GM23248 (cell line): ENCODE results near the gene PRR3. TPM values are rescaled to one million over a fixed set of nuclear protein-coding genes. Genes with fewer than 3 reads are reported as not detected.

ENCODE experiments used
- DNase-seq: peaks from one replicate; pipeline ENCODE4 v3.0.0-alpha.2; 2015
- H2AFZ ChIP-seq: fragments of 200-600 bp; sonication (generic); 2 replicates; pipeline ENCODE4 v1.6.1; 2016; ENCODE audit warnings: antibody characterized with exemption
- H3F3A ChIP-seq: fragments of 200-600 bp; sonication (generic); 2 replicates; pipeline ENCODE4 v1.6.1; 2016; ENCODE audit warnings: mild to moderate bottlenecking, antibody characterized with exemption, mixed run types; ENCODE audit not compliant: insufficient read depth
- H3K27ac ChIP-seq: fragments of 200-600 bp; sonication (generic); 2 replicates; pipeline ENCODE4 v1.5.1; 2016; ENCODE audit warnings: mild to moderate bottlenecking
- H3K27me3 ChIP-seq: fragments of 200-600 bp; sonication (generic); replicated peaks from 2 replicates; pipeline ENCODE4 v1.6.1; 2016; ENCODE audit warnings: mild to moderate bottlenecking; ENCODE audit not compliant: insufficient read depth
- H3K36me3 ChIP-seq: fragments of 200-600 bp; sonication (generic); 2 replicates; pipeline ENCODE4 v1.6.1; 2016; ENCODE audit warnings: low read depth, mild to moderate bottlenecking
- H3K4me1 ChIP-seq: fragments of 200-600 bp; sonication (generic); 2 replicates; pipeline ENCODE4 v1.6.1; 2016; ENCODE audit warnings: mild to moderate bottlenecking; ENCODE audit not compliant: insufficient read depth
- H3K4me2 ChIP-seq: fragments of 200-600 bp; sonication (generic); one replicate; pipeline ENCODE4 v1.6.1; 2016; ENCODE audit warnings: mild to moderate bottlenecking; ENCODE audit not compliant: unreplicated experiment
- H3K4me3 ChIP-seq: fragments of 200-600 bp; sonication (generic); 2 replicates; pipeline ENCODE4 v1.5.1; 2016; ENCODE audit warnings: mild to moderate bottlenecking
- H3K79me2 ChIP-seq: fragments of 200-600 bp; sonication (generic); 2 replicates; pipeline ENCODE4 v1.6.1; 2016; ENCODE audit warnings: mild to moderate bottlenecking; ENCODE audit not compliant: insufficient read depth
- H3K9ac ChIP-seq: fragments of 200-600 bp; sonication (generic); 2 replicates; pipeline ENCODE4 v1.6.1; 2016; ENCODE audit warnings: mild to moderate bottlenecking
- H3K9me2 ChIP-seq: fragments of 200-600 bp; sonication (generic); 2 replicates; pipeline ENCODE4 v1.6.1; 2016; ENCODE audit warnings: mixed run types, mild to moderate bottlenecking, moderate library complexity; ENCODE audit not compliant: insufficient read depth
- H3K9me3 ChIP-seq: fragments of 200-600 bp; sonication (generic); one replicate; pipeline ENCODE4 v1.6.1; 2017; ENCODE audit warnings: low read depth
- H4K20me1 ChIP-seq: fragments of 200-600 bp; sonication (generic); 2 replicates; pipeline ENCODE4 v1.6.0; 2016; ENCODE audit not compliant: insufficient read depth
- EZH2 ChIP-seq: fragments of 200-600 bp; sonication (generic); IDR thresholded peaks from 2 replicates; pipeline ENCODE4 v1.6.1; 2018; ENCODE audit warnings: antibody characterized with exemption, mild to moderate bottlenecking; ENCODE audit not compliant: insufficient read depth, poor library complexity, severe bottlenecking
- EZH2phosphoT487 ChIP-seq: fragments of 200-600 bp; sonication (generic); IDR thresholded peaks from 2 replicates; pipeline ENCODE4 v1.6.1; 2018; ENCODE audit warnings: antibody characterized with exemption, moderate library complexity, mild to moderate bottlenecking, low read depth; ENCODE audit not compliant: insufficient read depth
- WGBS, 2 experiments: methylation state at CpG; one replicate each; pipeline ENCODE4 v1.1.6; 2015 to 2017; ENCODE audit warnings: low lambda C conversion rate in 2 of 2, low coverage in 1 of 2; ENCODE audit errors: missing lambda C conversion rate in 2 of 2; 5-methylcytosine and 5-hydroxymethylcytosine counted together
- in situ Hi-C: fragments of 300-500 bp; cut with MboI; formaldehyde crosslinking; loops from 2 replicates; pipeline ENCODE4 v1.15.0; 2020
- polyA plus RNA-seq: library from polyadenylated mRNA; unstranded; fragments of >200 nt; fragmentation: Nextera tagmentation; extraction: Ambion mirVana; gene quantifications from 2 replicates; pipeline ENCODE4 v1.2.1, GENCODE V29; 2016
- total RNA-seq: library from RNA; depleted of rRNA; stranded (reverse); fragments of >200 nt; shearing (Covaris generic); gene quantifications from 2 replicates; pipeline ENCODE4 v1.2.3, GENCODE V29; 2014

Gene PRR3
- total and polyA plus RNA-seq, 2 experiments from 2014 or later, result 6.5 to 7.1 TPM

- Histone ChIP-seq H3K79me2 (peaks cover 37% of the 10 kb centered on the region), H3K27me3 (no peaks in the 10 kb centered on the region), H3K4me2 (no peak overlapping the region), H4K20me1 (no peaks in the 10 kb centered on the region), H3K9me3 (no peaks in the 10 kb centered on the region), H3K36me3 (peaks cover 4% of the 10 kb centered on the region; the same call in 1 of the 2 replicates), H3K27ac (no peak overlapping the region), H3K9me2 (no peaks in the 10 kb centered on the region), H3K4me3 (no peak overlapping the region), H3K4me1 (peaks cover 8% of the 10 kb centered on the region; the same call in 1 of the 2 replicates), H2AFZ (no peak overlapping the region), H3F3A (0 out of 2 replicates have a peak, but pooled peaks cover 4% of the 10 kb centered on the region), H3K9ac (no peak overlapping the region)
- TF ChIP-seq EZH2phosphoT487 (no peak), EZH2 (no peak)
- 89 to 90% methylated on average over 14 of the region's 14 CpGs for WGBS, 2 experiments
- no peak for DNase-seq
- in situ Hi-C loops, result no loop called here
Observed at GRCh38 chr6:30562470-30563425, 5.7 kb downstream of the PRR3 start.

DNA sequence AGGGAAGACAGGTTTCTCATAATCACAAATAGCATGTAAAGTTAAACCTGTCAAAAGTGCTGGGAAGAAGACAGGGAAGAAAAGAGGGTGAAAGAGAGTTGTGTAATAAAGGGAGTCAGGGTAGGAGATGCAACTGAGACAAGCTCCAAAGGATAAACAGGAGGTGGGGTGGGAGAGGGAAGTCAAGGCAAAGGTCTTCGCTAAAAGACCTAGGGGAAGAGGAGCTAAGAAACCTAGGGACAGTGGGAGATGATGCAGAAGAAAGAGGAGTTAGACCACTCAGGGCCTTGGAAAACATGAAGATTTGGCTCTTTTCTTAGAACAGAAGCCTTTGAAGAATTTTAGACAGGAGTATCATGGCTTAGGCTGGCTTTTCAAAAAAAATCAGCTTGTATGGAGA, 7.0 kb downstream of the PRR3 start:
- H3K4me1 ChIP-seq, result no peaks in the 10 kb centered on the region
- H4K20me1 ChIP-seq, result no peaks in the 10 kb centered on the region
- H3K9me2 ChIP-seq, result no peaks in the 10 kb centered on the region
- in situ Hi-C loops, result no loop called here
- H3F3A ChIP-seq, result 0 out of 2 replicates have a peak, but pooled peaks cover 4% of the 10 kb centered on the region
- H3K4me2 ChIP-seq, result no peak overlapping the region
- H3K4me3 ChIP-seq, result no peak overlapping the region
- no peak overlapping the region for H3K27ac ChIP-seq
- no peak for DNase-seq
- H3K9ac ChIP-seq, result no peak overlapping the region
- peaks cover 4% of the 10 kb centered on the region; the same call in 1 of the 2 replicates for H3K36me3 ChIP-seq
- no peaks in the 10 kb centered on the region for H3K27me3 ChIP-seq
- H3K79me2 ChIP-seq, result peaks cover 23% of the 10 kb centered on the region
- no peak for TF ChIP-seq EZH2
- TF ChIP-seq EZH2phosphoT487, result no peak
- no peaks in the 10 kb centered on the region for H3K9me3 ChIP-seq
- WGBS, 2 experiments, result 95 to 96% methylated on average over 1 of the region's 1 CpG
- H2AFZ ChIP-seq, result no peak overlapping the region

DNA sequence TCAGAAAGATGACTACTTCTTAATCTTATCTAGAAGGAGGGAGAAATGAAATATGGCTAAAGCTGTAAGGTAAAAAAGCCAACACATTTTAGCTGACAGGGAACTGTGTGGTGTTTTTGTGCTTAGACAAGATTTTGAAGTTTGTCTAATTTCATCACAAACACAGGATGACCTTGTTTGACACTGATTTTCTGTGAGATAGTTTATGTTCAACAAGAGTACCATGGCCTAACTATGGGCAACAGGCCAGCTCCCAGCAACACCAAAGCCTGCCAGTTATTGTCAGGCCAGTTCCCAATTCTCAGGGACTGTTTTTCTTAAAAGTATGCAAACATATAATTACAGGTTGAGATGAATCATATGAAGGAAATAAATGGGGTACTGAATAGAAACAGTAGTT, 8.7 kb downstream of the PRR3 start:
- Histone ChIP-seq H3K36me3 (peaks cover 4% of the 10 kb centered on the region; the same call in 1 of the 2 replicates), H3K27ac (no peak overlapping the region), H3F3A (0 out of 2 replicates have a peak, but pooled peaks cover 4% of the 10 kb centered on the region), H3K79me2 (peaks cover 14% of the 10 kb centered on the region), H3K4me3 (no peak overlapping the region), H3K27me3 (no peaks in the 10 kb centered on the region), H4K20me1 (no peaks in the 10 kb centered on the region), H2AFZ (no peak overlapping the region), H3K9ac (no peak overlapping the region), H3K4me1 (peaks cover 6% of the 10 kb centered on the region; the same call in 1 of the 2 replicates), H3K4me2 (no peak overlapping the region), H3K9me3 (no peaks in the 10 kb centered on the region), H3K9me2 (no peaks in the 10 kb centered on the region)
- DNase-seq, result no peak
- TF ChIP-seq EZH2 (no peak), EZH2phosphoT487 (no peak)
- in situ Hi-C loops, result no loop called here

DNA sequence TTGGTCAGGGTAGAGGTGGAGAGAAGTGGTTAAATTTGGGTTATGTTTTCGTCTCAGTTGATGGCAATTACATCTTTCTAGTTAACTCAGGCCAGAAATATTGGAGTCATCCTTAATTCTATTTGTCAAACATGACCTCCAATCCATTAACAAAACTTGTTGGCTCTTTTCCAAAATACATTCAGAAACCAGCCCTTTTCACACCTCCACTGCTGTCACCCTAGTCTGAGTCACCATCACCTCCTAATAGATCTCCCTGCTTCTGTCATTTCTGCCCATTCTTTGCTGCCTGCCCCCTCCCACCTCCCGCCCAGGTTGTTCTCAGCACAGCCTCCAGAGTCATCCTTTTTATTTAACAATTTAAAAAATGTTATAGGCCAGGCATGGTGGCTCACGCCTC, 11.2 kb downstream of the PRR3 start:
- peaks cover 11% of the 10 kb centered on the region; the same call in 1 of the 2 replicates for H4K20me1 ChIP-seq
- H3K27me3 ChIP-seq, result no peaks in the 10 kb centered on the region
- no peaks in the 10 kb centered on the region for H3K36me3 ChIP-seq
- TF ChIP-seq EZH2phosphoT487 (no peak), EZH2 (no peak)
- in situ Hi-C loops, result no loop called here
- H3K9me3 ChIP-seq, result no peaks in the 10 kb centered on the region
- peaks cover 18% of the 10 kb centered on the region for H3K4me1 ChIP-seq
- no peak overlapping the region for H2AFZ ChIP-seq
- 78 to 88% methylated on average over 3 of the region's 3 CpGs for WGBS, 2 experiments
- no peak for DNase-seq
- H3K9me2 ChIP-seq, result no peaks in the 10 kb centered on the region
- peaks cover 26% of the 10 kb centered on the region for H3K79me2 ChIP-seq
- 0 out of 2 replicates have a peak, but pooled peaks cover 4% of the 10 kb centered on the region for H3F3A ChIP-seq
- no peak overlapping the region for H3K27ac ChIP-seq
- H3K4me2 ChIP-seq, result no peak overlapping the region
- no peak overlapping the region for H3K9ac ChIP-seq
- H3K4me3 ChIP-seq, result no peak overlapping the region
